Mesothelial cell of epicardium (in vitro differentiated cells): ENCODE measurements around the gene KRTAP20-4. TPM values are rescaled to one million over a fixed set of nuclear protein-coding genes. Genes with fewer than 3 reads are reported as not detected.

Source experiments
- DNase-seq, 2 experiments: peaks; one replicate each; pipeline ENCODE4 v3.0.0; 2021; ENCODE audit warnings: low spot score in 2 of 2; ENCODE audit not compliant: unreplicated experiment in 2 of 2
- H3K27ac Mint-ChIP-seq: 2 replicates; pipeline ENCODE4 v1.8.0; 2021; ENCODE audit warnings: mixed read lengths
- H3K27me3 Mint-ChIP-seq: 2 replicates; pipeline ENCODE4 v1.8.0; 2021; ENCODE audit warnings: low read depth, mixed read lengths
- H3K36me3 Mint-ChIP-seq: 2 replicates; pipeline ENCODE4 v1.8.0; 2021; ENCODE audit warnings: mixed read lengths
- H3K4me1 Mint-ChIP-seq: 2 replicates; pipeline ENCODE4 v1.8.0; 2021; ENCODE audit warnings: mixed read lengths
- H3K4me3 Mint-ChIP-seq: 2 replicates; pipeline ENCODE4 v1.8.0; 2021; ENCODE audit warnings: mild to moderate bottlenecking, moderate library complexity, mixed read lengths
- H3K9me3 Mint-ChIP-seq: 2 replicates; pipeline ENCODE4 v1.8.0; 2021; ENCODE audit warnings: mixed read lengths
- total RNA-seq: library from RNA; stranded (reverse); gene quantifications from 3 replicates; pipeline ENCODE4 v1.2.1, GENCODE V29; 2021
- TF ChIP-seq, protein P1 (sequence below): fragments of 200-600 bp; sonication (generic); IDR thresholded peaks from one replicate; pipeline ENCODE4 v1.5.0; 2021; ENCODE audit warnings: antibody characterized with exemption; ENCODE audit not compliant: unreplicated experiment

Gene KRTAP20-4
- total RNA-seq, 1 donor from 2014 or later, result not detected

DNA sequence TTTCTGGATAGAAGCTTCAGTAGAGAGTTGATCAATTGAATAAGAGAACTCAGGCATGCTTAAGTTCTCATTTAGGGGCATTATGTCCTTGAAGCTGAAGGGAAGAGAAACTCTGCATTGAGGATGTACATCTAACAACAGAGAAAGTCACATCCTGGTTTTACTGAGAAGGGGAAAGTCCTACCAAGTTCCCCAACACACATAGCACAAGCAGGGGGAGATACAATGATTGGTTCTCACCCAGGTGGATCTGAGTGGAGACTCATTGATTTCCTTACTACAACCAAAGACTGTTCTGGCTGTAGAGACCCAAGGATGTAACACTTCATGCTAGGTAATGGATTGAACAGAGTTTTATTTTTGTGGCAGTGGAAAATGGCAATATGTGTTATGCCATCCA, 5.2 kb upstream of the KRTAP20-4 start:
- no peaks in the 10 kb centered on the region for H3K4me1 Mint-ChIP-seq
- TF ChIP-seq, protein P1, sequence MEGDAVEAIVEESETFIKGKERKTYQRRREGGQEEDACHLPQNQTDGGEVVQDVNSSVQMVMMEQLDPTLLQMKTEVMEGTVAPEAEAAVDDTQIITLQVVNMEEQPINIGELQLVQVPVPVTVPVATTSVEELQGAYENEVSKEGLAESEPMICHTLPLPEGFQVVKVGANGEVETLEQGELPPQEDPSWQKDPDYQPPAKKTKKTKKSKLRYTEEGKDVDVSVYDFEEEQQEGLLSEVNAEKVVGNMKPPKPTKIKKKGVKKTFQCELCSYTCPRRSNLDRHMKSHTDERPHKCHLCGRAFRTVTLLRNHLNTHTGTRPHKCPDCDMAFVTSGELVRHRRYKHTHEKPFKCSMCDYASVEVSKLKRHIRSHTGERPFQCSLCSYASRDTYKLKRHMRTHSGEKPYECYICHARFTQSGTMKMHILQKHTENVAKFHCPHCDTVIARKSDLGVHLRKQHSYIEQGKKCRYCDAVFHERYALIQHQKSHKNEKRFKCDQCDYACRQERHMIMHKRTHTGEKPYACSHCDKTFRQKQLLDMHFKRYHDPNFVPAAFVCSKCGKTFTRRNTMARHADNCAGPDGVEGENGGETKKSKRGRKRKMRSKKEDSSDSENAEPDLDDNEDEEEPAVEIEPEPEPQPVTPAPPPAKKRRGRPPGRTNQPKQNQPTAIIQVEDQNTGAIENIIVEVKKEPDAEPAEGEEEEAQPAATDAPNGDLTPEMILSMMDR, result no peak
- peaks cover 61% of the 10 kb centered on the region for H3K9me3 Mint-ChIP-seq
- no peak for DNase-seq
- no peaks in the 10 kb centered on the region for H3K27me3 Mint-ChIP-seq
- H3K4me3 Mint-ChIP-seq, result no peak overlapping the region
- H3K36me3 Mint-ChIP-seq, result no peaks in the 10 kb centered on the region
- no peak overlapping the region for H3K27ac Mint-ChIP-seq

DNA sequence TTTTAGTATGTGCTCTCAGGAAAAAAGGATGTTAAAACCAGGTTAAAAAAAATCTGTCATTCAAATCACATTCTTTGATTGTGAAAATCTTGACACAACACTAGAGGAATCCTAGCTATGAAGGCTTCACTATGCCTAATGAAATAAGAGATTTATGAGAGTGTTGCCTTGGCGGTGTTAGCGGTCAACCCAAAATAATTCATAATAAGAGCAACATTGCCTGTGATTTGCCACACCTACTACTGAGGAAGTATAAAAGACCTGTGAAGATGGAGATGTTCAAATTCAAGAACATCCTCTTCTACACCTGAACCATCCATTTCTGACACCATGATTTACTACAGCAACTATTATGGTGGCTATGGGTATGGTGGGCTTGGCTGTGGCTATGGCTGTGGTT, 4.3 kb upstream of the KRTAP20-4 start, which contains the start of gene KRTAP20-1:
TSS of gene KRTAP20-1 (plus strand) at position 301 of the 400 bp plus-strand sequence. CDS start at position 331, 30 bp downstream.
- DNase-seq, result no peak
- H3K27ac Mint-ChIP-seq, result no peak within 1 kb of the TSS
- no peaks in the 10 kb centered on the region for H3K27me3 Mint-ChIP-seq
- no peaks in the 10 kb centered on the region for H3K36me3 Mint-ChIP-seq
- H3K9me3 Mint-ChIP-seq, result peaks cover 53% of the 10 kb centered on the region
- no peak within 1 kb of the TSS for H3K4me3 Mint-ChIP-seq
- no peaks in the 10 kb centered on the region for H3K4me1 Mint-ChIP-seq
- TF ChIP-seq, protein P1, result no peak

DNA sequence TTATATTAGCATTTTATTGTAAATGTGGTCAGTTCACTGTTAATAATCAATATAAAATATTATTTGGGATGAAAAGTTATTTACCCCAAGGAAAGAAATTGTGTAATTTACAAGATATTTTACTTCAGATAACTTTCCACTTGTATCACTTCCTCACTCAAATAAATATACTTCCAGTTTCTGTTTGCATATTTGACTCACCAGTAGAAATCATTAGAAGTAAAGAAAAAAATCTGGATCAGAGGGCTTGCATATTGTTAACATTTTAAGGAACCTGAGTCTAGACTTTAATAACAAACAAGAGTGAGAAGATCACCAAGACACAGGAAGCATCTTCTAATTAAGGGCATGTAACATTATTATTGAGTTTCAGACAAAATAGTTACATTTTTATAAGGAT, 347 bp upstream of the KRTAP20-4 start:
- no peak for DNase-seq
- Mint-ChIP-seq H3K36me3 (no peaks in the 10 kb centered on the region), H3K27ac (no peak overlapping the region), H3K4me3 (no peak overlapping the region), H3K27me3 (no peaks in the 10 kb centered on the region), H3K4me1 (no peaks in the 10 kb centered on the region), H3K9me3 (peaks cover 56% of the 10 kb centered on the region)
- TF ChIP-seq, protein P1, result no peak

DNA sequence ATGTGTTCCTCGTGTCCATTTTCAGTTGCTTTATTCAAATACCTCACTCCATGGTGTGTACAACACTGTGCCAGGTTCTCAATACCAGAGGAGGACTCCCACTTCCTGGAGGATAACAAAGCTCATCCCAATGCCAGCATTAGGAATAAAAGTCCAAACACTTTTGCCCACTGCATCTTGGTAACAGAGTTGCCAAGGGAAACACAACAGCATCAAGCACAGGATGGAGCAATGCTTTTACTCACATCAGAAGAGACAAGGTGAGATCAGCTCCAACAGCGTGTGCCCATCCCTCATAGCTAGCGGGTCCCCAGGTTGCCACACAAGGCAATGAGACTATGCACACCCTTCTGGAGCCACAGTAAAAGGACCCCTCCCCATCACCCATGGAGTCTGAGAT, 2.9 kb downstream of the KRTAP20-4 start:
- H3K36me3 Mint-ChIP-seq, result no peaks in the 10 kb centered on the region
- H3K4me3 Mint-ChIP-seq, result no peak overlapping the region
- no peak for DNase-seq
- no peak overlapping the region for H3K27ac Mint-ChIP-seq
- no peaks in the 10 kb centered on the region for H3K27me3 Mint-ChIP-seq
- TF ChIP-seq, protein P1, result no peak
- H3K9me3 Mint-ChIP-seq, result peaks cover 51% of the 10 kb centered on the region
- no peaks in the 10 kb centered on the region for H3K4me1 Mint-ChIP-seq

DNA sequence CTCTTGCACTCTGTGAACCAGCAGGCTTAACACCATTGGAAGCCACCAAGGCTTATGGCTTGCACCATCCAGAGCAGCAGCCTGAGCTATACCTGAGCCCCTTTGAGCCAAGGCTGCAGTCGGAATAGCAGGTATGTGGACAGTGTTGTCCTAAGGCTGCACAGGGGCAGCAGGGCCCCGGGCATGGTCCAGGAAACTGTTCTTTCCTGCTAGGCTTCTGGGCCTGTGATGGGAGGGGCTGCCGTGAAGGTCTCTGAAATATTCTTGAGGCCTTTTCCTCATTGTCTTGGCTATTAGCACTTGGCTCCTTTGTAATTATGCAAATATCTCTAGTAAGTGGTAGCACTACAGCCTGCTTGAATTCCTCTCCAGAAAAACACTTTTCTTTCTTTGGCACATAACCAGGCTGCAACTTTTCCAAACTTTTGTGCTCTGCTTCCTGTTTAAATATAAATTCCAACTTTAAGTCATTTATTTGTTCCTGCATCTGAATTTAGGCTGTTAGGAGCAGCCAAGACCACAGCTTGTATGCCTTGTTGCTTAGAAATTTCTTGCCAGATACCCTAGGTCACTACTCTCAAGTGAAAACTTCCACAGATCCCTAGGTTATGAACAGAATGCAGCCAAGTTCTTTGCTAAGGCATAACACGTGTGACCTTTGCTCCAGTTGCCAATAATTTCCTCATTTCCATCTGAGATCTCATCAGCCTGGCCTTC, 5.2 kb downstream of the KRTAP20-4 start:
- TF ChIP-seq, protein P1, result no peak
- Mint-ChIP-seq H3K4me1 (no peaks in the 10 kb centered on the region), H3K36me3 (no peaks in the 10 kb centered on the region), H3K27ac (no peak overlapping the region), H3K27me3 (no peaks in the 10 kb centered on the region), H3K9me3 (peaks cover 53% of the 10 kb centered on the region), H3K4me3 (no peak overlapping the region)
- DNase-seq, result no peak
